GM18873 (cell line): ENCODE results near the gene INSIG1.
A peak's percentile ranks its signal among the peaks of the same experiment; 100 is the strongest.

Source experiments
- ATAC-seq: cut with Tn5 transposase; IDR thresholded peaks from one replicate; pipeline ENCODE4 v1.9.1; 2021; ENCODE audit warnings: mild to moderate bottlenecking, moderate library complexity, moderate number of reproducible peaks; ENCODE audit not compliant: unreplicated experiment, low FRiP score

The INSIG1 gene

DNA sequence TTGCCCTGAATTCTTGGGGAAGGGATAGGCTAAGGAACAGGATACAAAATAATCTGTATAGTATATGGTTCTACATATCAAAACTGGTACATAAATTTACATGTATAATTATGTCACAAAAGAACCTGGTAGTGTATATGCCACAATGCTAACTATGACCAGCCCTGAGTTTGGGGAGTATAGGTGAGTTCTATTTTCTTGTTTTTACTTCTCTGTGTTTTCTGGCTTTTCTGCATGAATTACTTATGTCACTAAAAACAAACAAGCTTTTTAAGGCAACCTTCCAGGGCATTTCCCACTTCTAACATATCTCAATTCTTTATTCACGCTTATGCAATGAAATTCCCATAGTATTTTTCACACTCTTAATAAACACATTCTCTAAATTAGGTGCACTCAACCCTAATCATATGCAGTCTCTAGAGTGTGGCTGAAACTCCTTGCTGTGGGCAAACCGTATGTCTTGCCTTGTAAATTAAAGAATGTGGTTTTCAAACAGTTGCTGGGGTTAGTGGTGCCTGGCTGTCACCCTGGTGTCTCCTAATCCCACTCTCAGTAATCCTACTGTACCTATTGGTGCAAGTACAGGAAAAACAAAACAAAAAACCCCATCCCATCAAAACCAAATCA is 14.0 kb upstream of the INSIG1 start:
- ATAC-seq = peak; percentile 89

DNA sequence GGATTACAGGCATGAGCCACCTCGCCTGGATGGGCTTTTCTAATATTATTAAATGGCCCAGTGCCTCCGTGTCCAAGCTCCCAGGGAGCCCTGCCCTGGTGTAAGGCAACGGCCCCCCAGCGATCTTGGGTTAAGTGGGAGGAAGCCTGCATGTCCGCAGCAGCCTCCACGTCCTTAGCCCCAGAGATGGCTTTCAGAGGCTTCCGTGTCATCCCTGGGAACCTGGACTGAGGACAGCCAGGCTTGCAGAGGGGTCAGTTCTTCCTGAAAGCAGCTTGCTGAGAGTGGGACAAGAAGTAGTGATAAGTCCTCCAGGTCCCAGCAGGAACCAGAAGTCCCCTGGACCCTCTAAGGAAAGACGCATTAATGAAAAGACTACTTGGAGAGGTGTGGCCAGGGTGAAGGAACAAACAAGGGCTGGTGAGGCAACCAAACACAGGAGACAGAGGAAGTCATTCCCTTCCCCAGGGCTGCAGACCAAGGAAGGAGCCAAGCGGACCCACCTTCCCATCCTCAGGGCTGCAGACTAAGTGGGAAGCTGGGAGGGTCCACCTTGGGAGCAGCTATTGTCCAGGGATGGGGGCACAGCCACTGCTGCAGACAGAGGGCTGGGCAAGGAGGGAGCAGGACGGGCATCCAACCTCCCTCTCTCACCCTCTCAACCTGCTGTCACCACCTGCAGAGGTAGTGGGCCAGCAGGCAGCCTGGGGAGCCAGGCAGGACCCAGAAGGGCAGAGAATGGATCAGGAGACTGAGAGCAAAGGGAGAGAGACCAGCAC is 13.0 kb upstream of the INSIG1 start:
- no peak for ATAC-seq

DNA sequence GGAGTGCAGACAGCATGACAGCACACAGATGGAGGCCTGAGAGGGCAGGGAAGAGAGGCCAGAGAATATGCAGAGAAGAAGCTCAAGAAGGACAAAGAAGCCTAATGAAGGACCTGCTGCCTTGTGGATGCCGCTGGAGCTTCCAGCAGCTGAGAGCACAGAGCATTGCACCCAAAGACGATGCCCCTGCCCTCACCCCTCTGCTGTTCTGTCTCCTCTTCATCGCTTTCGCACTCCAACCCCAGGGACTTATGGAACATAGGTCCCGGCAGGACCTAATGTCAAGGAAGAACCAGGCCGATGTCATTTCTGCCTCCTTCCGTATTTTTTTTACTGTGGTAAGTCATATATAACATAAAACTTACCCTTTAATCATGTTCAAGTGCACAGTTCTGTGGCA is 12.3 kb upstream of the INSIG1 start:
- ATAC-seq = no peak

DNA sequence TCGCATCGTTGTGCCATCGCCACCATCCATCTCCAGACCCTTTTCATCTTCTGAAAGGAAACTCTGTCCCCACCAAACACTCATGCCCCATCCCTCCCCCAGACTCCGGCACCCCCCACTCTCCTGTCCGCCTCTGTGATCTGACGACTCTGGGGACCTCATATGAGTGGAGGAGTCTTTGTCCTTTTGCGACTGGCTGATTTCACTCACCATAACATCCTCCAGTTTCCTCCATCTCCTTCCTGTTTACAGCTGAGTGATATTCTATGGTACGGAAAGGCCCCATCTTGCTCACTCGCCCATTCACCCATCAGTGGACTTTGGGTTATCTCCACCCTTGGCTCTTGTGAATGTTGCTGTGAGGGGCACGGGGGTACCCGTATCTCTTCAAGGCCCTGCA is 11.8 kb upstream of the INSIG1 start:
- ATAC-seq = no peak

DNA sequence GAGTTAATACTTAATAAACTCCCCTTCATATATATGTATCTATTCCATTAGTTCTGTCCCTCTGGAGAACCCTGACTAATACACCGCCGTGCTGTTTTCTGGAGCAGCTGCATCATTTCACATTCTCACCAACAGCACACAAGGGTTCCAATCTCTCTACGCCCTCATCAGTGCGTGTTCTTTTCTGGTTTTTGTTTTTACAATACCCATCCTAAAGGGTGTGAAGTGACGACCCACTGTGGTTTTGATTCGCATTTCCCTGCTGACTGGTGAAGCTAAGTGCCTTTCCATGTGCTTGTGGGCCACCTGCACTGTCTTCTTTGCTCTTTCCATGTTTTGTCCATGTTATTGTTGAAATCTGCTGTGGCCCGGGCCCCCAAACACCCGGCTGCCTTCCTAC is 11.0 kb upstream of the INSIG1 start:
- no peak for ATAC-seq

DNA sequence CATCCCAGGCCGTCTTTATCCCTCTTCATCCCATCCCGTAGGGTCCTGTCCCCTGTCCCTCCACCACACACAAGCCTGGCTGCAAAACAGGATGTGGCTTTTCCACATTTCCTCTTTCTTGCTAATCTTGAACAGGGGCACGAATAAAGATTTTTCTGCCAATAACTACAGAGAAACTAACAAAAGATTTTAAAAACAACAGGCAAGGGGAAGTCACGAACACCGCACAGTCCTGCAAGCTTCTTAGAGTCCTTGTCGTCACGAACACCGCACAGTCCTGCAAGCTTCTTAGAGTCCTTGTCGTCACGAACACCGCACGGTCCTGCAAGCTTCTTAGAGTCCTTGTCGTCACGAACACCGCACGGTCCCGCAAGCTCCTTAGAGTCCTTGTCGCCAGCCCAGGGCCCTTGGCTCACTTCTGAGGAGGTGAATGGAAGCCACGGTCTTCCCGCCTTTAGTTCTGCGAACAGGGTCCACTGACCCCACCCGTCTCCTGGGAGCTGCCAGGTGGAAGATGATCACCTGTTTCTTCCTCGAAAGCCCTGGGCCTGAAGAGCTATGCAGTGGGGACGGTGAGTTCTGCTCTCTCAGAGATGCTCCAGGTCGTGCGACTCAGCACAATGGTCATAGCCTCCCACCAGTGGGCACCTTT is 10.3 kb upstream of the INSIG1 start:
- no peak for ATAC-seq

DNA sequence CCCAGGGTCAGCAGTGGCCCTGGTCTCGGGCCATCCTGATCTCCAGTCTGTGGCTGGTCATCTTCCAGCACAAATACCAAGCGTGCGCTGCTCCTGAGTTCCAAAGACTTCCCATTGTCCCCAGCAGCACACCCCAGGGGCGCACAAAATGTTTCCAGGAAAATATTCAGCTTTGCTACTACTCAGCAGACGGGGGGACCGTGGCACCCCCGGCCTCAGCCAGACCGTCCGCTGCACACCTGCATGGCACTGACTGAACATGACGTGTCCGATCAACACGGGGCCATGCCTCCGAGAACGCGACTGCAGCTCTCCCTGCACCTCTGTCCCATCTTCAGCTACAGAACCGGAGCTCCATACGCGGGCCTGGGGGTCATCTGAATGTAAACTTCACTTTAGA is 9.6 kb upstream of the INSIG1 start:
- no peak for ATAC-seq

DNA sequence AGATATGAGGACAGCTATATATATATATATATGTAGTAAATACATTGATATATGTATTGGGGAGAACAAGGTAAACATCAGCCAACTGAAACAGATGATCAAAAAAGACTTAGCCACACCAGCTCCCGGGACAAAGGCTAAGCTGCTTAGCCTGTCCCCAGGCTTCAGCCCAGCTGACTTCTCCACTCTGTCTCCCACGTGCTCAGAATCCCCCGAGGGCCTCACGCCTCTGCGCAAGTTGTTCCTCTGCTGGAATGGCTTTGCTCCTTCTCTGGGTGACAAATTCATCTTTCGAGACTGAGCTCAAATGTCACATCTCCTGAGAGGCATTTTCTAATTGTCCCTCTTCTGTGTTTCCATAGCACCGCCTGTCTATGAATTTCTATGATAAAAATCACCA is 8.6 kb upstream of the INSIG1 start:
- ATAC-seq = no peak

- ATAC-seq = no peak
These were observed 7.7 kb upstream of the INSIG1 start for GRCh38 chr7:155289949-155290501.

DNA sequence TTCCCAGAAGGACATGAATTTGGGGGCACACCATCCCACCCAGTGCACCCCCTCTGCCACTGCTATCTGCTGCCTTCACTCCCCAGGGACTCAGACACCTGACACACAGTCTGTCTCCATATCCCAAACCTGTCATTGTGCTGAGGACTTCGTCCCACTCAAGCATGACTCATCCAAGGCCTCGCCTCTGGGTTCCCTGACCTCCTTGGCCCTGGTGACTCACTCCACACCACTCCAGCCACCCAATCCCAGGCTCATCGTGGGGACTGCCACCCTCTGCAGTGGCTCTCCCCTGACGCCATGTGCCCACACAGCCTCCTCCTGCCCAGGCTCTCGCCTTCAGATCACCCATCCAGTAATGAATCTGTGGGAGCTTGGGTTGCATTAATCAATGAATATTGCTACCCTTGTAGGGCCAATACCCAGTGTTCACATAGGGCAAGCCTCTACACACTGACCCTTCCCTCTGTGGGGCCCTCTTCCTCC is 6.6 kb upstream of the INSIG1 start:
- no peak for ATAC-seq

GRCh38 chr7:155291729-155292128 is 5.9 kb upstream of the INSIG1 start:
- no peak for ATAC-seq

- no peak for ATAC-seq
These were observed 4.9 kb upstream of the INSIG1 start for GRCh38 chr7:155292680-155293226.

GRCh38 chr7:155293721-155294510 is 3.8 kb upstream of the INSIG1 start:
- ATAC-seq = no peak

GRCh38 chr7:155294511-155294778 is 3.2 kb upstream of the INSIG1 start:
- no peak for ATAC-seq

- ATAC-seq = no peak
These were observed 2.2 kb upstream of the INSIG1 start for GRCh38 chr7:155295511-155295910.

DNA sequence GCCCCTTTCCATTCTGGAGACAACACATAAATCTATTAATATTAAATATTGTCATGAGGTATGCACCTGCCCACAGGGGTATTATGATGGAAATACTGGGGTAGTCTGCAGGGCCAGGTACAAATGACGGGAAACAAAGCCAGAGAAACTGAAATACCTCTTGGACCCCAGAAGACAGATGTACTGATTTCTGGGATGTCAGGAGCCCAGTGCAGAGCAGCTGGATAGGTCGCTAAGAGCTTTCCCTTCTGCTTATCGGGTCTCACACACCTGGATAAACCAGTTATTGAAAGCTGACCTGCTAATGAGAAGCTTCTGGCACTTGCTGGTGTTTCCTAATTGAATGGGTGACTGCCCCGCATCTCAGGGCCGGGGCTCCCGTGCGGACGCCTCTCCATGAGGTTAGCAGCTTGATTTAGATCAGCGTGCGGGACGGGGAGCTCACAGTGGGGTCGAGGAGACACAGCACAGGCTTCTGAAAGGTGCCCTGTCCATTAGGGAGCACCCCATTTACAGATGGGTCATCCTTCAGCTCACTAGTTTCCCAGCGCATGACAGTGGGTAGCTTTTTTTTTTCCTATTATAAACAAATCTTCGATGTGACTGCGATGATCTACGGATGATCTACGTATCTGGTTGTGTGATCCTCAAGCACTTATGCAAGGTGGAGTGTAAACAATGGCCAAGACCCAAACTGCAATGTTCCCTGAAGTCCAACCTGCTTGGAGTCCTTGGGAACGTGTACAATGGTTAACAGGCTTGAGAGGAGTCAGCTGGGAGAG is 1.5 kb upstream of the INSIG1 start:
- no peak for ATAC-seq

DNA sequence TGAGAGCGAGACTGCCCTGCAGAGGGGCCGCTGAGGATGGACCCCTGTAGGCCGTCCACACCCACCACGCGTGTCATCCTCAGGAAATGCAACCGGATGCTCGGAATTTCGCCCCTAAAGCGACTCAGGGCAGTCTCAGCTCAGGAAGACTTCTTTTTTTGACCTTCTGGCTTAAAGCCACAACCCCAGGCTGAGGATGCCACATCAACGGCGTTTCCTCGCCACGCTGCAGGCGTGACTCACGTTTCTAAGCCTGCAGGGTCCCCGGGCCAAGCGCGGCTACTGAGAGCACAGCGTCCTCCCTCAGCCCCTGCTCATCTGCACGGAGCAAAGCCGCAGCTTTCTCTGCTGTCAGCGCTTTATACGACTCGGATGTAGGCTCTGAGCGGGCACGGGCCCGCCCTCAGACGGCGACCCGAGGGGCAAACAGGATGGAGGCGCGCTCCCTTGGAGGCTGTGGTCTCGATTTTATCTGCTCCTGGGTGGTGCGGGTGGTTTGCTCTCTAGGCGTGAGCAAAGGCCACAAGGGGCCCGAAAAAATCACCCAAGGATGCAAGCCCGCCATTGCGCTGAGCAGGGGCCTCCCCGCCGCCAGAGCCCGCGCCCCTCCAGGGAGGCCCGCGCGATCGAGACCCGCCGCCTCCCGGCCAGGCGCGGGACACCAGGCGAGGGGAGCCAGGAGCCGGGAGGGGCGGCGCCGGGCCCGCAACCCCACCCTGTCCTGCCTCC is 726 bp upstream of the INSIG1 start:
- peak; percentile 11 for ATAC-seq

GRCh38 chr7:155298288-155298833 is 683 bp downstream of the INSIG1 start:
- ATAC-seq = no peak
